Activated T-cell treated with anti-CD3 and anti-CD28 coated beads, Interleukin-2, amount 50 U/mL, for 4 hours (primary cell): ENCODE data around the gene SHROOM4. TPM values are rescaled to one million over a fixed set of nuclear protein-coding genes. Genes with fewer than 3 reads are reported as not detected.

ENCODE experiments used
- ATAC-seq, 2 donors: fragments of 200-7000 bp; cut with Tn5 transposase; one replicate each; pipeline ENCODE4 v1.10.0; 2021
- DNase-seq: peaks from one replicate; pipeline ENCODE4 v3.0.0-alpha.2; 2020
- H3K27me3 Mint-ChIP-seq: one replicate; pipeline ENCODE4 v1.8.0; 2021; ENCODE audit warnings: low read depth, mixed read lengths
- H3K36me3 Mint-ChIP-seq: one replicate; pipeline ENCODE4 v1.8.0; 2022; ENCODE audit warnings: mixed read lengths; ENCODE audit not compliant: insufficient read depth
- H3K4me1 Mint-ChIP-seq: one replicate; pipeline ENCODE4 v1.8.0; 2021; ENCODE audit warnings: low read depth, mixed read lengths
- H3K4me3 Mint-ChIP-seq: one replicate; pipeline ENCODE4 v1.8.0; 2021; ENCODE audit warnings: mild to moderate bottlenecking, moderate library complexity, mixed read lengths
- H3K9me3 Mint-ChIP-seq: one replicate; pipeline ENCODE4 v1.8.0; 2021; ENCODE audit warnings: mixed read lengths
- total RNA-seq, 3 donors: library from RNA; stranded (reverse); gene quantifications; one replicate each; pipeline ENCODE4 v1.2.1, GENCODE V29; 2021

The SHROOM4 gene
- total RNA-seq, 3 donors from 2014 or later, result not detected

- H3K4me3 Mint-ChIP-seq, result no peak overlapping the region
- no peaks in the 10 kb centered on the region for H3K9me3 Mint-ChIP-seq
- DNase-seq (no peak), ATAC-seq (no peak)
- no peaks in the 10 kb centered on the region for H3K4me1 Mint-ChIP-seq
- H3K36me3 Mint-ChIP-seq, result no peaks in the 10 kb centered on the region
- H3K27me3 Mint-ChIP-seq, result no peaks in the 10 kb centered on the region
Observed at GRCh38 chrX:50707405-50707804, 106.6 kb downstream of the SHROOM4 start.

GRCh38 chrX:50705042-50705441 is 109.0 kb downstream of the SHROOM4 start:
- Mint-ChIP-seq H3K9me3 (no peaks in the 10 kb centered on the region), H3K4me3 (no peak overlapping the region), H3K27me3 (no peaks in the 10 kb centered on the region), H3K4me1 (no peaks in the 10 kb centered on the region), H3K36me3 (no peaks in the 10 kb centered on the region)
- no peak for ATAC-seq
- no peak for DNase-seq

GRCh38 chrX:50704360-50704759 is 109.6 kb downstream of the SHROOM4 start:
- Mint-ChIP-seq H3K9me3 (no peaks in the 10 kb centered on the region), H3K4me1 (no peaks in the 10 kb centered on the region), H3K36me3 (no peaks in the 10 kb centered on the region), H3K27me3 (no peaks in the 10 kb centered on the region), H3K4me3 (no peak overlapping the region)
- DNase-seq (no peak), ATAC-seq (no peak)

- DNase-seq, result no peak
- no peaks in the 10 kb centered on the region for H3K36me3 Mint-ChIP-seq
- H3K27me3 Mint-ChIP-seq, result peaks cover 1% of the 10 kb centered on the region
- H3K9me3 Mint-ChIP-seq, result no peaks in the 10 kb centered on the region
- H3K4me1 Mint-ChIP-seq, result no peaks in the 10 kb centered on the region
- H3K4me3 Mint-ChIP-seq, result no peak overlapping the region
- no peak for ATAC-seq
Observed at GRCh38 chrX:50700921-50701320, 113.1 kb downstream of the SHROOM4 start.

DNA sequence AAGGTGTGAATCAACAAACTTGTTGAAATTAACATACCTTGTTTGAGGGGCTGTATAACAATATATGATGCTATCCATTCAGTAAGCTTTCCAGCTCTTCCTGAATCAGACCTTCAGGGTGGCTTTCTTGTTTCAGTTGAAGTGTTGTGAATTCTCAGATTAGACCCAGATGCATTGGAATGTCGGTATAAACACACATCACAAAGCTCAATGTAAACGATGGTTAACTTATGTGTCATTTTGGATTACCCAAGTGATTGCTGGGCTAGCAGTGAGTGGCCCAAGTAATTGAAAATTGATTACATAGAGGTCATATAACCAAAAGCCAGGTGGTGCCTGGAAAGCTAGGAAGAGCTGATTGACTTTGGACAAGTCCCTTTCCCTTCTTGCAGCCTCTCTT is 115.0 kb downstream of the SHROOM4 start:
- Mint-ChIP-seq H3K4me3 (no peak overlapping the region), H3K27me3 (peaks cover 4% of the 10 kb centered on the region), H3K9me3 (no peaks in the 10 kb centered on the region), H3K4me1 (no peaks in the 10 kb centered on the region), H3K36me3 (no peaks in the 10 kb centered on the region)
- no peak for ATAC-seq
- DNase-seq, result no peak

DNA sequence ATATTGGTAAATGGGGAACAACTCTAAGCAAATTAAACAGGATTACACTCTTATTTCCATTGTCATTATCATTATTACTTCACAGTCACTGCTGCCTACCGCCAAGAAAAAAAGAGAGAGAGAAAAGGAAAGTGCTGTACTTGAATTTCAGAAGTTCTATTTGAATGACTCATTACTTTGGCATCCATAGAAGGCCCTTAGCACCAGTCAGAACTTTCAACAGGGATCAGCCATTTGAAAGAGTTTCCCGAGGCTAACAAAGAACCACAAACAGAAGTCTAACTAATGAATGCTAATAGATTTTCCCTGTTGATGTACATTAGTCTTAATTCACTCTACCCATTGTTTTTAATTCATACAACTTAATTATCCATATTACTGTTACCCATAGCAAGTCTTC is 116.3 kb downstream of the SHROOM4 start:
- Mint-ChIP-seq H3K36me3 (no peaks in the 10 kb centered on the region), H3K27me3 (peaks cover 8% of the 10 kb centered on the region), H3K9me3 (no peaks in the 10 kb centered on the region), H3K4me3 (no peak overlapping the region), H3K4me1 (no peaks in the 10 kb centered on the region)
- ATAC-seq (no peak), DNase-seq (no peak)

GRCh38 chrX:50691820-50692219 is 122.2 kb downstream of the SHROOM4 start:
- DNase-seq (no peak), ATAC-seq (peak; percentile 48 to 82)
- Mint-ChIP-seq H3K9me3 (no peaks in the 10 kb centered on the region), H3K36me3 (no peaks in the 10 kb centered on the region), H3K4me1 (no peaks in the 10 kb centered on the region), H3K4me3 (no peak overlapping the region), H3K27me3 (peaks cover 6% of the 10 kb centered on the region)

DNA sequence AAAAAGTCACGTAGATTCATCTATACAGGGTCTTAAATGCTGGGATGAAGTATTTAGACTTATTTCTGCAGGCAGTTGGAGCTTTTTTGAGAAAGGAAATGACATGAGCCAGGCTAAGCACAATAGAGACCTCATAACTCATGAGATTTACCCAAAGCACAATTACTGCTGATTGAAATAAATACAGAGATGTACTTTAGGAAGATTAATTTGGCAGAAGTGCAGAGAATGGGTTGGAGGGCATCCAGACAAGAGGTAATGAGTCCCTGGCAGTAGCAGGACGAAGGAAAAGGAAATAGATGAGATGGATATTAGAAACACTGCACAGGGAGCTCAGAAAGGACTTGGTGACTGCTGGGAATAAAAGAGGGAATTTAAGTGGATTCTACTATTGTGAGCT is 129.1 kb downstream of the SHROOM4 start:
- Mint-ChIP-seq H3K27me3 (no peaks in the 10 kb centered on the region), H3K36me3 (no peaks in the 10 kb centered on the region), H3K4me3 (no peak overlapping the region), H3K9me3 (no peaks in the 10 kb centered on the region), H3K4me1 (no peaks in the 10 kb centered on the region)
- no peak for ATAC-seq
- no peak for DNase-seq

DNA sequence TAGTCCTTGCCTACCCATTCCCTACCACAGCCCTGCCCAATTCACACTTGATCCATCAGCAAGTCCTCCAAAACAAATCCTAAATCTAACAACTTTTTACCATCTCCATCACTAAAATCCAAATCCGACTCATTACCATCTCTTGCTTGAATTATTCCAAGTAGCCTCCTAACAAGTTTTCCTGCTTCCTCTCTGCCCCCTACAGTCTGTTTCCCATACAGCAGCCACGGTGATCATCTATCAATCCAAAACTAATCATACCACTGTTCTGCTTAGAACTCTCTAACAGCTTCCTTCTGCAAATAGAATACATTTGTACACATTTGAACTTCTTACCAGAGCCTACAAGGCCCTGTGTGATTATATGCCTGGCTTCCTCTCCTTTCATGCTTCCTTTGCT is 133.0 kb downstream of the SHROOM4 start:
- DNase-seq, result no peak
- Mint-ChIP-seq H3K27me3 (no peaks in the 10 kb centered on the region), H3K36me3 (no peaks in the 10 kb centered on the region), H3K9me3 (no peaks in the 10 kb centered on the region), H3K4me3 (no peak overlapping the region), H3K4me1 (no peaks in the 10 kb centered on the region)
- ATAC-seq, result no peak

GRCh38 chrX:50677789-50678188 is 136.2 kb downstream of the SHROOM4 start:
- Mint-ChIP-seq H3K36me3 (no peaks in the 10 kb centered on the region), H3K4me3 (no peak overlapping the region), H3K27me3 (peaks cover 4% of the 10 kb centered on the region), H3K4me1 (no peaks in the 10 kb centered on the region), H3K9me3 (no peaks in the 10 kb centered on the region)
- ATAC-seq, result no peak
- no peak for DNase-seq

GRCh38 chrX:50671661-50672060 is 142.3 kb downstream of the SHROOM4 start:
- no peak for ATAC-seq
- no peaks in the 10 kb centered on the region for H3K9me3 Mint-ChIP-seq
- no peaks in the 10 kb centered on the region for H3K36me3 Mint-ChIP-seq
- peaks cover 8% of the 10 kb centered on the region for H3K27me3 Mint-ChIP-seq
- no peak overlapping the region for H3K4me3 Mint-ChIP-seq
- DNase-seq, result no peak
- H3K4me1 Mint-ChIP-seq, result no peaks in the 10 kb centered on the region

- Mint-ChIP-seq H3K27me3 (peaks cover 8% of the 10 kb centered on the region), H3K4me3 (no peak overlapping the region), H3K36me3 (no peaks in the 10 kb centered on the region), H3K9me3 (no peaks in the 10 kb centered on the region), H3K4me1 (no peaks in the 10 kb centered on the region)
- ATAC-seq (no peak), DNase-seq (no peak)
Observed at GRCh38 chrX:50668860-50669259, 145.1 kb downstream of the SHROOM4 start.

GRCh38 chrX:50648156-50648555 is 165.8 kb downstream of the SHROOM4 start:
- DNase-seq (no peak), ATAC-seq (no peak)
- no peaks in the 10 kb centered on the region for H3K36me3 Mint-ChIP-seq
- H3K9me3 Mint-ChIP-seq, result no peaks in the 10 kb centered on the region
- no peak overlapping the region for H3K4me3 Mint-ChIP-seq
- no peaks in the 10 kb centered on the region for H3K4me1 Mint-ChIP-seq
- no peaks in the 10 kb centered on the region for H3K27me3 Mint-ChIP-seq

DNA sequence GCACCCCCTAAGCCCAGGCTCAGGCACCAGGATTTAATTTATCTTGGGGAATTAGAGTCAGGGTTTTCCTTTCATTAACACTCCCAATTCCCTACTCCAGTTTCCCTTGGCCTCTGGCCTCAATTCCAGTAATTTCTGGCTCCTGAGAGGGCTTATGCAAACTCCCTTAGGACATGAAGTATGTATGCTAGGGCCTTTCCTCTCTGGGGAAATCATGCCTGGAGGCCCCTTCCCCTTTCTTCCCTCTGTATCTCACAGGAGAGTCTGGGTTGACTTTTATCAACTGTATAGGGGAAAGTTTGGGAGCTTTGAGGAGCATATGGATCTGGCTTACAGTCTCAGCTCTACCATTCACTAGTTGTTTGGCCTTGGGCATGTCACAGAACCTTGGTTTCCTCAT is 169.5 kb downstream of the SHROOM4 start:
- Mint-ChIP-seq H3K4me1 (no peaks in the 10 kb centered on the region), H3K9me3 (no peaks in the 10 kb centered on the region), H3K4me3 (no peak overlapping the region), H3K36me3 (no peaks in the 10 kb centered on the region), H3K27me3 (no peaks in the 10 kb centered on the region)
- no peak for ATAC-seq
- DNase-seq, result no peak

DNA sequence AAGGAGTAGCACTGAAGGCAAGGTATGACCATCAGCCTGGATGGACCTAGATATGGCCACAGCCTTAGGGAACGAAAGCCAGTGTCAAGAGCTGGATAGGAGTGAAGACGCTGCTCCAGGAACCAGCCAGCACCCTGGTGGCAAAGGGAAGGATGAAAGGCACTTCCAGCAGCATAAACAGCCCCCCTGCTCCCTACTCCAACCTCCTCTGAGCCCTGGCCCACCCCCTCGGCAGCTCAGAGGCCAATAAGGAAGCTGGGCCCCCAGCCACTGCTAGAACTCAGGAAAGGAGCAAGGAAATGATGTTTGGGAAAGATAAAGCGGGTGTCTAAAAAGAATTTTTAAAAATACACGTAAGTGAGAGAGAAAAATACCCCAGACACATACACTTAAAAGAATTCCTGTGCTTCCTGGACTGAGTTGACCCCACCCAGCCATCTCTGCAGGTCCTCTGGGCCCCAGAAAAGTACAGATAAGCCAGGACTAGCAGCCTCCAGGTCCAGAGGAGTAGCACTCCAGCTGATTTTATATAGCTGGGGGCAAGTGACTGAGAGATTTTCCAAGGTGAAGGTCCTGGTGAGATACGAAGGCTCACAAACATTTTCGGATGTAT is 170.4 kb downstream of the SHROOM4 start:
- ATAC-seq, result no peak
- H3K36me3 Mint-ChIP-seq, result no peaks in the 10 kb centered on the region
- no peaks in the 10 kb centered on the region for H3K9me3 Mint-ChIP-seq
- DNase-seq, result no peak
- H3K4me3 Mint-ChIP-seq, result no peak overlapping the region
- no peaks in the 10 kb centered on the region for H3K4me1 Mint-ChIP-seq
- H3K27me3 Mint-ChIP-seq, result no peaks in the 10 kb centered on the region

DNA sequence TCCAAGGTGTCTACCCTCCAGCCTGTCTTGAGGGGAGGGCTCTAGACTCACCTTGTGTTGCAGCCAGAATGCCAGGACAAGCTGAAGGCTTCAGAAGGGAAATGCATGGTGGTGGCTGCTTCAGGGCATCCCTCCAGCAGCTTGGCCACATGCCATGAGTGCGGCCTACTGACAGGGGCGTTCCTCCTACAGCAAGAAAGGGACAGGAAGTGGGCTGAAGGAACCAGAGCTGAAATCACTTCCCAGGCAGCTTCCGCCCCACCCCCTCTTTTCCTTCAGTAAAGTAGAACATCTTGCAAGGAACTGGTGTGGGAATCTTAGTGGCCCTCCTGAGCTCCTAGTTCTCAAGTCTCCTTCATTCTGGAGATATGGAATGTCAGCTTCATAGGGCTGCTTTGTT is 175.9 kb downstream of the SHROOM4 start:
- Mint-ChIP-seq H3K27me3 (peaks cover 3% of the 10 kb centered on the region), H3K4me1 (no peaks in the 10 kb centered on the region)
- ATAC-seq, result no peak

More for the DNA sequence above, 175.9 kb downstream of the SHROOM4 start:
- DNase-seq, result no peak
- H3K4me3 Mint-ChIP-seq, result no peak overlapping the region
- H3K9me3 Mint-ChIP-seq, result no peaks in the 10 kb centered on the region
- H3K36me3 Mint-ChIP-seq, result no peaks in the 10 kb centered on the region
